Heart left ventricle (tissue), 13 donors: Measurements from ENCODE around the gene ZSCAN2.

Source experiments
- CTCF ChIP-seq, 12 donors: fragments of 200-600 bp; sonication (generic) in 4 of 12; IDR thresholded peaks; one replicate each; pipeline versions ENCODE4 v1.5.0 to v1.8.0; 2018 to 2022; ENCODE audit warnings: antibody characterized with exemption in 12 of 12, mild to moderate bottlenecking in 5 of 12
- POLR2A ChIP-seq, 2 donors: fragments of 450-650 bp; IDR thresholded peaks; one replicate each; pipeline ENCODE4 v1.6.1; 2017; ENCODE audit warnings: antibody characterized with exemption in 2 of 2, mild to moderate bottlenecking in 2 of 2, moderate library complexity in 2 of 2
- donor health status: ischemic (EF 13 %, LVEDD 7.1; RV severe dilation, severe dysfunction).
- donor health status: DM: no; HTN: yes; CAD: no.
- donor health status: DM: no; HTN: no; CAD: no.
- donor health status: ischemic (EF 25% LVEDD 6.9; RV normal size, moderate dysfunction).
- donor health status: ischemic (EF 25% LVEDD 5.7; RV mildly dilated, moderate dysfunction).
- donor health status: ischemic (EF 35%, LVEDD 5.7; RV mildly dilated, moderate dysfunction).
- donor health status: nonischemic (EF 11% LVEDD 7.7; RV severe dilation, severe dysfunction).
- donor health status: DM: yes; HTN: yes; CAD: no.
- donor health status: PGD.
- donor health status: ischemic (EF 29% LVEDD 5.4; RV normal size, mild dysfunction).
- donor health status: nonischemic (EF 23%, LVEDD 6.1; RV moderate dilation, normal function).

GRCh38 chr15:84575493-84575892 lies 25.3 kb upstream of the ZSCAN2 start:
- no peak for TF ChIP-seq CTCF (IDR thresholded peaks at IDR 0.05)
- TF ChIP-seq POLR2A (IDR thresholded peaks at IDR 0.05): no peak
